ENCODE data around the gene UNKL.

Gene UNKL

GRCh38 chr16:1326391-1326790, 88.1 kb downstream of the UNKL start:
- DNase-seq (ENCODE audit: low read depth) = no peak
- H3K4me3 ChIP-seq (replicated peaks; ENCODE audit: low read depth, low read length) = no peak overlapping the region
- TF ChIP-seq CTCF (IDR thresholded peaks at IDR 0.05; ENCODE audit: low read length, missing control alignments) = no peak

- TF ChIP-seq CTCF (IDR thresholded peaks at IDR 0.05; ENCODE audit: low read length, missing control alignments) = no peak
- no peak for DNase-seq (ENCODE audit: low read depth)
- H3K4me3 ChIP-seq (replicated peaks; ENCODE audit: low read depth, low read length) = no peak overlapping the region
These were observed 88.7 kb downstream of the UNKL start for GRCh38 chr16:1325673-1326371.

- H3K4me3 ChIP-seq (replicated peaks; ENCODE audit: low read depth, low read length) = no peak overlapping the region
- DNase-seq (ENCODE audit: low read depth) = no peak
- no peak for TF ChIP-seq CTCF (IDR thresholded peaks at IDR 0.05; ENCODE audit: low read length, missing control alignments)
These were observed 89.2 kb downstream of the UNKL start for GRCh38 chr16:1325261-1325660.

GRCh38 chr16:1324286-1324826, 90.1 kb downstream of the UNKL start:
- TF ChIP-seq CTCF (IDR thresholded peaks at IDR 0.05; ENCODE audit: low read length, missing control alignments) = no peak
- H3K4me3 ChIP-seq (replicated peaks; ENCODE audit: low read depth, low read length) = no peak overlapping the region
- DNase-seq (ENCODE audit: low read depth) = no peak

GRCh38 chr16:1323296-1324239, 90.9 kb downstream of the UNKL start:
- no peak overlapping the region for H3K4me3 ChIP-seq (replicated peaks; ENCODE audit: low read depth, low read length)
- DNase-seq (ENCODE audit: low read depth) = no peak
- no peak for TF ChIP-seq CTCF (IDR thresholded peaks at IDR 0.05; ENCODE audit: low read length, missing control alignments)

- no peak overlapping the region for H3K4me3 ChIP-seq (replicated peaks; ENCODE audit: low read depth, low read length)
- no peak for TF ChIP-seq CTCF (IDR thresholded peaks at IDR 0.05; ENCODE audit: low read length, missing control alignments)
- no peak for DNase-seq (ENCODE audit: low read depth)
These were observed 92.1 kb downstream of the UNKL start for GRCh38 chr16:1322407-1322806.
